Esophagus squamous epithelium (tissue), 4 donors: ENCODE measurements around the gene CMPK1.

Experiments used
- CTCF ChIP-seq, 6 experiments: fragments of 450-650 bp in 4 of 6; fragments of 200-600 bp in 2 of 6; sonication (generic) in 2 of 6; IDR thresholded peaks; one replicate each; pipeline ENCODE4 v1.5.1; 2016 to 2019; ENCODE audit warnings: antibody characterized with exemption in 6 of 6, mild to moderate bottlenecking in 4 of 6, moderate library complexity in 4 of 6
- POLR2A ChIP-seq, 4 donors: fragments of 450-650 bp; IDR thresholded peaks; one replicate each; pipeline ENCODE4 v1.6.1; 2017; ENCODE audit warnings: antibody characterized with exemption in 4 of 4, mild to moderate bottlenecking in 4 of 4, moderate library complexity in 3 of 4

- TF ChIP-seq CTCF (IDR thresholded peaks at IDR 0.05) (no peak), POLR2A (IDR thresholded peaks at IDR 0.05) (no peak)
Observed at GRCh38 chr1:47418122-47418521, 84.5 kb downstream of the CMPK1 start.
